Calu3 (cell line): ENCODE data around the gene NLRP4. TPM values are rescaled to one million over a fixed set of nuclear protein-coding genes. Genes with fewer than 3 reads are reported as not detected.

Experiments
- BruUV-seq: library from RNA; stranded (reverse); fragments of 400-500 nt; replicated peaks from 2 replicates; lab custom pipeline; 2021; lab: Mats Ljungman, UMichigan
- CTCF ChIA-PET: fragments of 300-600 bp; sonication (Branson Sonifier 250); formaldehyde crosslinking; loops from one replicate; lab custom pipeline; 2022; ENCODE audit warnings: antibody characterized with exemption; lab: Charles Lee
- DNase-seq: peaks from one replicate; pipeline ENCODE4 v3.0.0; 2022
- H3K27ac Mint-ChIP-seq: one replicate; pipeline ENCODE4 v1.8.0; 2022; ENCODE audit warnings: mixed read lengths; ENCODE audit not compliant: unreplicated experiment
- H3K27me3 Mint-ChIP-seq: one replicate; pipeline ENCODE4 v1.8.0; 2022; ENCODE audit warnings: mixed read lengths; ENCODE audit not compliant: unreplicated experiment
- H3K36me3 Mint-ChIP-seq: one replicate; pipeline ENCODE4 v1.8.0; 2022; ENCODE audit warnings: mild to moderate bottlenecking, moderate library complexity, mixed read lengths; ENCODE audit not compliant: insufficient read depth, unreplicated experiment
- H3K4me1 Mint-ChIP-seq: one replicate; pipeline ENCODE4 v1.8.0; 2022; ENCODE audit warnings: mild to moderate bottlenecking, low read depth, mixed read lengths; ENCODE audit not compliant: unreplicated experiment
- H3K4me3 Mint-ChIP-seq: one replicate; pipeline ENCODE4 v1.8.0; 2022; ENCODE audit warnings: mild to moderate bottlenecking, low read depth, moderate library complexity, mixed read lengths; ENCODE audit not compliant: unreplicated experiment
- H3K9me3 Mint-ChIP-seq: one replicate; pipeline ENCODE4 v1.8.0; 2022; ENCODE audit warnings: low read depth, mixed read lengths; ENCODE audit not compliant: unreplicated experiment
- intact Hi-C: fragments of 100-400 bp; cut with micrococcal nuclease; formaldehyde crosslinking; loops from one replicate; pipeline ENCODE4 v1.10.0; 2022; ENCODE audit not compliant: unreplicated experiment
- total RNA-seq: library from RNA; stranded (reverse); gene quantifications from 2 replicates; pipeline ENCODE4 v1.2.3, GENCODE V29; 2022
- TF ChIP-seq, protein P1 (sequence below): fragments of 200-600 bp; IDR thresholded peaks from one replicate; pipeline ENCODE4 v1.8.0; 2022; ENCODE audit warnings: antibody characterized with exemption; ENCODE audit not compliant: unreplicated experiment

The NLRP4 gene
- total RNA-seq, 1 experiment from 2014 or later, result not detected

DNA sequence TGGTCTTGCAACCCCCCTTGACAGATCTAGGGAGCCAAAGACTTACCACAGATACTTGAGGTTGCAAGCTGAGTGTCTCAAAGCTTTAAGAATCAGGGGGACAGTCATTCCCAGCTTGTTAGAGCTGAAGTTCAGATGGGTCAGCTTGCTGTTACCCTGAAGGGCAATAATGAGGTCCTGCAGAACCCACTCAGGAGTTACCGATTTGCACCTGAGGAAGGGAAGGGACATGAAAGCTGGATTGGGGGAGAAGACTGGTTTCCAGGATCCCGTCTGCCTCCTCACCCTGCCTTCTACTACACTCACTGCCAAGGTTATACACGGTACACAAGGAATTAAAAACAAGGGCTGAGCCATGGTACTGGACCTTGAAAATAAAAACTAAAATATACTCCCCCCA, 71.4 kb downstream of the NLRP4 start:
- no TSS peak for BruUV-seq

DNA sequence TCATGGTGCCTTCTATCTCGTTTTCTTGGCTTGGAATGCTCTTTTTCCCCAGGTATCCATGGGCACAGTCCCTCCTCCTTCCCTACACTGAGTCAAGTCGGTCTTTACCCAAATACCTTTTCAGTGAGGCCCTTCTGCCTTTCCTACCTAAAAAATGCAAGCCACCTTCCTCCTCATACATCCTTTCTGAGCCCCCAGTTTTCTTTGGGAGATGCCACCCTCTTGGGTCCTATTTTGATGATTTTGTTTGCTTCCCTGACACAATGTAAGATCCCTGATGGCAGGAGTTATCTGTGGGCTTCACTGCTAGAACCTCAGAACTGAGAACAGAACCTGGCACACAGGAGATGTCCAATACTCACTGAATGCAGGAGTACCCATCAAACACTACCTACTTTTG, 73.5 kb downstream of the NLRP4 start:
- no peak overlapping the region for H3K4me3 Mint-ChIP-seq

More for the DNA sequence above, 71.4 kb downstream of the NLRP4 start:
- TF ChIP-seq, protein P1, sequence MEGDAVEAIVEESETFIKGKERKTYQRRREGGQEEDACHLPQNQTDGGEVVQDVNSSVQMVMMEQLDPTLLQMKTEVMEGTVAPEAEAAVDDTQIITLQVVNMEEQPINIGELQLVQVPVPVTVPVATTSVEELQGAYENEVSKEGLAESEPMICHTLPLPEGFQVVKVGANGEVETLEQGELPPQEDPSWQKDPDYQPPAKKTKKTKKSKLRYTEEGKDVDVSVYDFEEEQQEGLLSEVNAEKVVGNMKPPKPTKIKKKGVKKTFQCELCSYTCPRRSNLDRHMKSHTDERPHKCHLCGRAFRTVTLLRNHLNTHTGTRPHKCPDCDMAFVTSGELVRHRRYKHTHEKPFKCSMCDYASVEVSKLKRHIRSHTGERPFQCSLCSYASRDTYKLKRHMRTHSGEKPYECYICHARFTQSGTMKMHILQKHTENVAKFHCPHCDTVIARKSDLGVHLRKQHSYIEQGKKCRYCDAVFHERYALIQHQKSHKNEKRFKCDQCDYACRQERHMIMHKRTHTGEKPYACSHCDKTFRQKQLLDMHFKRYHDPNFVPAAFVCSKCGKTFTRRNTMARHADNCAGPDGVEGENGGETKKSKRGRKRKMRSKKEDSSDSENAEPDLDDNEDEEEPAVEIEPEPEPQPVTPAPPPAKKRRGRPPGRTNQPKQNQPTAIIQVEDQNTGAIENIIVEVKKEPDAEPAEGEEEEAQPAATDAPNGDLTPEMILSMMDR, result no peak
- DNase-seq, result no peak
- H3K36me3 Mint-ChIP-seq, result no peaks in the 10 kb centered on the region
- H3K27ac Mint-ChIP-seq, result no peak overlapping the region
- H3K4me1 Mint-ChIP-seq, result no peaks in the 10 kb centered on the region
- H3K9me3 Mint-ChIP-seq, result peaks cover 20% of the 10 kb centered on the region
- H3K4me3 Mint-ChIP-seq, result no peak overlapping the region
- CTCF ChIA-PET, result no interaction called here
- H3K27me3 Mint-ChIP-seq, result no peaks in the 10 kb centered on the region
- intact Hi-C loops, result no loop called here

DNA sequence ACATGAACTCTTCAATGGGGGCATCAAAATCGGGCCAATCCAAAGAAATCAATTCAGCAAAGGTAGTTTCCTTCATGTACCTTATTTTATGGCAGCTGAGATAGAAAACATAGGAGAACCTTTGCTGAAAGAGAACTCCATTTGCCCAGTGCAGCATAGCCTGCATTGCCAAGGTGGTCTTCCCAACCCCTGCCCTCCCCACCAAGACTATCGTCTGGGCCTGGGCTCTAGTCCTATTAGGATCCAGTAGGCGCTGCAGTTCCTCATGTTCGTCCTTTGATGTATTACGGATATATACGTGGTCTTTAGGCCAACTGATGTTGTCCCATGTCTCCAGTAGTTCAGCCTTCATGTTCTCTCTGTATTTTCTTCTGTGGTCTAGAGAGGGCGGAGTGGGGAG, 76.6 kb downstream of the NLRP4 start:
- no peaks in the 10 kb centered on the region for H3K4me1 Mint-ChIP-seq
- intact Hi-C loops, result no loop called here
- BruUV-seq, result no TSS peak
- DNase-seq, result no peak
- CTCF ChIA-PET, result no interaction called here
- H3K9me3 Mint-ChIP-seq, result peaks cover 20% of the 10 kb centered on the region
- H3K27ac Mint-ChIP-seq, result no peak overlapping the region
- H3K27me3 Mint-ChIP-seq, result no peaks in the 10 kb centered on the region
- no peaks in the 10 kb centered on the region for H3K36me3 Mint-ChIP-seq
- no peak overlapping the region for H3K4me3 Mint-ChIP-seq
- TF ChIP-seq, protein P1, result no peak

More for the DNA sequence above, 73.5 kb downstream of the NLRP4 start:
- H3K36me3 Mint-ChIP-seq, result no peaks in the 10 kb centered on the region
- DNase-seq, result no peak
- H3K27me3 Mint-ChIP-seq, result no peaks in the 10 kb centered on the region
- intact Hi-C loops, result no loop called here
- TF ChIP-seq, protein P1, result no peak
- H3K9me3 Mint-ChIP-seq, result peaks cover 15% of the 10 kb centered on the region
- no peaks in the 10 kb centered on the region for H3K4me1 Mint-ChIP-seq
- H3K27ac Mint-ChIP-seq, result no peak overlapping the region
- CTCF ChIA-PET, result no interaction called here
- BruUV-seq, result no TSS peak

DNA sequence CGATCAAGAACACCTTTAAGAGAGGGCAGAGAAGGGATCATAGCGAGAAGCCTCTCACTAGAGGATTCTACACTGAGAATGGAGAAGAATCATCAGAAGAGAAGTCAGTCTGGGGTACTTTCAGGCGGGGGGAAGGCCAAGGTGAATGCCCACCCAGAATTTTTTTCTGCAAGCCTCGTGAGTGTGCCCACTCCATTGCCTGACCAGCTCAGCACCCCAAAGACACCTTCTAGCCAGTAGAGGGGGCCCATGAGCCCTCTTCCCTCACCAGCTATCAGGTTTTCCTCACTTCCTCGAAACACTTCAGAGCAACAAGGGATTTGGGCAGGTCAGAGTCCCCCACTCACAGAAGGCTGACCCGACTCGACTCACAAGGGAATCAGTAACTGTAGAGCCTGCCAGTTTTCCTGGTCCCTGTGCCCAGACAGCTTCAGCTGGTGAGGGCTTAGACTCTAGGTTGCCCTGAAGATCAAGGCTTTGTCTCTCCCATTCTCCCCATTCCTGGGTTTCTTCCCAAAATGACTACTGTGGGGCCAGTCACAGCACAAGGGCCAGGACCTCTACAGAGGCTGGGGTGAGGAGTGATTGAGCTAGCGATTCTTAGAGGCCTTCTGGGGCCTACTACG, 77.4 kb downstream of the NLRP4 start:
- Mint-ChIP-seq H3K9me3 (peaks cover 17% of the 10 kb centered on the region), H3K4me1 (no peaks in the 10 kb centered on the region), H3K4me3 (no peak overlapping the region), H3K27ac (no peak overlapping the region), H3K27me3 (no peaks in the 10 kb centered on the region), H3K36me3 (no peaks in the 10 kb centered on the region)
- CTCF ChIA-PET, result interaction anchor here (1.0 kb wide), 1 partner anchor 420 kb away, joined by 7 read pairs; no protein-coding TSS in a partner anchor
- BruUV-seq, result no TSS peak
- intact Hi-C loops, result no loop called here
- TF ChIP-seq, protein P1, result no peak
- DNase-seq, result peak; percentile 20
